ENCODE results near the gene CALN1. TPM values are rescaled to one million over a fixed set of nuclear protein-coding genes. Genes with fewer than 3 reads are reported as not detected.

The CALN1 gene
- polyA plus RNA-seq, 1 donor from 2014 or later, result 7.8 TPM

DNA sequence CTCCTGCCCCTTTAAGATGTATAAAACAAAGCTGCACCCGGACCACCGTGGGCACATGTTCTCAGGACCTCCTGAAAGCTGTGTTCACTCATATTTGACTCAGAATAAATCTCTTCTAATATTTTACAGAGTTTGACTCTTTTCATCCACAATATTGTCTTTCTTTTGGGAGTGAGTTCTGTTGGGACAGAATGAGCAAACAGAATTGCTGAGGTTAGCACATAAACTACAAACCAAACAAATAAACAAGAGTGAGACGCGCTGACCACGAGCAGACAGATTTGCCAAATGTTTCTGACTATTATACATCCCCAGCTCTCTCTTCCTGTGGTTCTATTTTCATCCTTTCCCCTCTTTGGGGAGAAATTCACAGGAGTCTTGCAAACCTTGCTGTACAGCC is 526.7 kb downstream of the CALN1 start:
- TF ChIP-seq RAD21 (conservative IDR thresholded peaks at IDR 0.05), result no peak
- TF ChIP-seq TAF1 (IDR thresholded peaks at IDR 0.05; ENCODE audit: low read depth), result no peak
- TF ChIP-seq MXI1 (conservative IDR thresholded peaks at IDR 0.05; ENCODE audit: poor library complexity, severe bottlenecking), result no peak
- no peak for TF ChIP-seq EP300 (conservative IDR thresholded peaks at IDR 0.05; ENCODE audit: poor library complexity, severe bottlenecking)
- TF ChIP-seq EZH2 (IDR thresholded peaks at IDR 0.05; ENCODE audit: borderline replicate concordance, insufficient read depth, low read length, poor library complexity, severe bottlenecking), result no peak
- no peak for TF ChIP-seq SMC3 (conservative IDR thresholded peaks at IDR 0.05; ENCODE audit: poor library complexity)
- no peak for TF ChIP-seq POLR2AphosphoS5 (IDR thresholded peaks at IDR 0.05)
- TF ChIP-seq, protein P1, sequence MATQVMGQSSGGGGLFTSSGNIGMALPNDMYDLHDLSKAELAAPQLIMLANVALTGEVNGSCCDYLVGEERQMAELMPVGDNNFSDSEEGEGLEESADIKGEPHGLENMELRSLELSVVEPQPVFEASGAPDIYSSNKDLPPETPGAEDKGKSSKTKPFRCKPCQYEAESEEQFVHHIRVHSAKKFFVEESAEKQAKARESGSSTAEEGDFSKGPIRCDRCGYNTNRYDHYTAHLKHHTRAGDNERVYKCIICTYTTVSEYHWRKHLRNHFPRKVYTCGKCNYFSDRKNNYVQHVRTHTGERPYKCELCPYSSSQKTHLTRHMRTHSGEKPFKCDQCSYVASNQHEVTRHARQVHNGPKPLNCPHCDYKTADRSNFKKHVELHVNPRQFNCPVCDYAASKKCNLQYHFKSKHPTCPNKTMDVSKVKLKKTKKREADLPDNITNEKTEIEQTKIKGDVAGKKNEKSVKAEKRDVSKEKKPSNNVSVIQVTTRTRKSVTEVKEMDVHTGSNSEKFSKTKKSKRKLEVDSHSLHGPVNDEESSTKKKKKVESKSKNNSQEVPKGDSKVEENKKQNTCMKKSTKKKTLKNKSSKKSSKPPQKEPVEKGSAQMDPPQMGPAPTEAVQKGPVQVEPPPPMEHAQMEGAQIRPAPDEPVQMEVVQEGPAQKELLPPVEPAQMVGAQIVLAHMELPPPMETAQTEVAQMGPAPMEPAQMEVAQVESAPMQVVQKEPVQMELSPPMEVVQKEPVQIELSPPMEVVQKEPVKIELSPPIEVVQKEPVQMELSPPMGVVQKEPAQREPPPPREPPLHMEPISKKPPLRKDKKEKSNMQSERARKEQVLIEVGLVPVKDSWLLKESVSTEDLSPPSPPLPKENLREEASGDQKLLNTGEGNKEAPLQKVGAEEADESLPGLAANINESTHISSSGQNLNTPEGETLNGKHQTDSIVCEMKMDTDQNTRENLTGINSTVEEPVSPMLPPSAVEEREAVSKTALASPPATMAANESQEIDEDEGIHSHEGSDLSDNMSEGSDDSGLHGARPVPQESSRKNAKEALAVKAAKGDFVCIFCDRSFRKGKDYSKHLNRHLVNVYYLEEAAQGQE (IDR thresholded peaks at IDR 0.05; ENCODE audit: borderline replicate concordance), result no peak
- TF ChIP-seq, protein P2, sequence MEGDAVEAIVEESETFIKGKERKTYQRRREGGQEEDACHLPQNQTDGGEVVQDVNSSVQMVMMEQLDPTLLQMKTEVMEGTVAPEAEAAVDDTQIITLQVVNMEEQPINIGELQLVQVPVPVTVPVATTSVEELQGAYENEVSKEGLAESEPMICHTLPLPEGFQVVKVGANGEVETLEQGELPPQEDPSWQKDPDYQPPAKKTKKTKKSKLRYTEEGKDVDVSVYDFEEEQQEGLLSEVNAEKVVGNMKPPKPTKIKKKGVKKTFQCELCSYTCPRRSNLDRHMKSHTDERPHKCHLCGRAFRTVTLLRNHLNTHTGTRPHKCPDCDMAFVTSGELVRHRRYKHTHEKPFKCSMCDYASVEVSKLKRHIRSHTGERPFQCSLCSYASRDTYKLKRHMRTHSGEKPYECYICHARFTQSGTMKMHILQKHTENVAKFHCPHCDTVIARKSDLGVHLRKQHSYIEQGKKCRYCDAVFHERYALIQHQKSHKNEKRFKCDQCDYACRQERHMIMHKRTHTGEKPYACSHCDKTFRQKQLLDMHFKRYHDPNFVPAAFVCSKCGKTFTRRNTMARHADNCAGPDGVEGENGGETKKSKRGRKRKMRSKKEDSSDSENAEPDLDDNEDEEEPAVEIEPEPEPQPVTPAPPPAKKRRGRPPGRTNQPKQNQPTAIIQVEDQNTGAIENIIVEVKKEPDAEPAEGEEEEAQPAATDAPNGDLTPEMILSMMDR (IDR thresholded peaks at IDR 0.05; ENCODE audit: poor library complexity, severe bottlenecking), result no peak
- H4K20me1 ChIP-seq (ENCODE audit: insufficient read depth), result no peaks in the 10 kb centered on the region

DNA sequence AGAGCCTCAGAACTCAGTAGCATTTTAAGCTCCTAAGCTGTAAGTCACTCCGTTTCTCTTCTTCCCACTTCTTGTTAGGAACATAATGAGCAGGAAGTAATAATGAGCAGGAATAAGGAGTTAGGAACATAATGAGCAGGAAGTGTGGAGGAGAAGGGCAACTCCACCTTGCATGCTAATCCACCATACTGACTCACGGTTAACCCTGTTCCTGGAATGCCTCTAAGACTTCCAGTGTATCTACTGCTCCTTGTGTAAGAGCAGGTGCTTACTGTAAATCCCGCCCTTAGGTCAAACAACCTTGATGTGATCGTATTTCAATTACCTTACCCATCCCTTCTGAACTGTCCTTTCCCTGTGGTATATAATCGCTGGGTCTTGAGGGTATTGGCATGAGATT is 528.7 kb downstream of the CALN1 start:
- Histone ChIP-seq H3K27me3 (ENCODE audit: insufficient read depth, low read depth, low read length) (no peaks in the 10 kb centered on the region), H3K9me2 (ENCODE audit: insufficient read depth, low read length) (no peaks in the 10 kb centered on the region), H3K4me2 (ENCODE audit: low read length) (no peak overlapping the region)

More for the DNA sequence above, 526.7 kb downstream of the CALN1 start:
- Histone ChIP-seq H3K36me3 (ENCODE audit: insufficient read depth, low read length) (no peaks in the 10 kb centered on the region), H3K27ac (ENCODE audit: low read length) (no peak overlapping the region), H3K27me3 (ENCODE audit: insufficient read depth, low read depth, low read length) (no peaks in the 10 kb centered on the region), H3K9me2 (ENCODE audit: insufficient read depth, low read length) (no peaks in the 10 kb centered on the region), H3K9me3 (ENCODE audit: low read length) (peaks cover 4% of the 10 kb centered on the region), H3K79me2 (replicated peaks; ENCODE audit: insufficient read depth, low read length) (no peaks in the 10 kb centered on the region), H3K9ac (ENCODE audit: low read length) (no peak overlapping the region), H3F3A (ENCODE audit: insufficient read depth, low read length, poor library complexity, severe bottlenecking) (no peaks in the 10 kb centered on the region), H2AFZ (ENCODE audit: low read depth, low read length) (no peak overlapping the region), H3K4me3 (ENCODE audit: low read length) (no peak overlapping the region), H3K4me2 (ENCODE audit: low read length) (no peak overlapping the region)

More for the DNA sequence above, 528.7 kb downstream of the CALN1 start:
- Histone ChIP-seq H3K79me2 (replicated peaks; ENCODE audit: insufficient read depth, low read length) (no peaks in the 10 kb centered on the region), H3K27ac (ENCODE audit: low read length) (no peak overlapping the region), H3K36me3 (ENCODE audit: insufficient read depth, low read length) (no peaks in the 10 kb centered on the region), H3F3A (ENCODE audit: insufficient read depth, low read length, poor library complexity, severe bottlenecking) (no peaks in the 10 kb centered on the region), H3K9me3 (ENCODE audit: low read length) (peaks cover 4% of the 10 kb centered on the region), H2AFZ (ENCODE audit: low read depth, low read length) (no peak overlapping the region), H4K20me1 (ENCODE audit: insufficient read depth) (no peaks in the 10 kb centered on the region), H3K4me3 (ENCODE audit: low read length) (no peak overlapping the region), H3K9ac (ENCODE audit: low read length) (no peak overlapping the region)
- TF ChIP-seq EP300 (conservative IDR thresholded peaks at IDR 0.05; ENCODE audit: poor library complexity, severe bottlenecking) (no peak), EZH2 (IDR thresholded peaks at IDR 0.05; ENCODE audit: borderline replicate concordance, insufficient read depth, low read length, poor library complexity, severe bottlenecking) (no peak), RAD21 (conservative IDR thresholded peaks at IDR 0.05) (no peak)

Measured in neural cell (in vitro differentiated cells).